HG03342 (cell line): ENCODE results near the gene CCDC91.

ENCODE experiments used
- ATAC-seq: cut with Tn5 transposase; IDR thresholded peaks from one replicate; pipeline ENCODE4 v1.9.1; 2021; ENCODE audit warnings: mild to moderate bottlenecking, moderate library complexity; ENCODE audit not compliant: unreplicated experiment

CCDC91 gene

DNA sequence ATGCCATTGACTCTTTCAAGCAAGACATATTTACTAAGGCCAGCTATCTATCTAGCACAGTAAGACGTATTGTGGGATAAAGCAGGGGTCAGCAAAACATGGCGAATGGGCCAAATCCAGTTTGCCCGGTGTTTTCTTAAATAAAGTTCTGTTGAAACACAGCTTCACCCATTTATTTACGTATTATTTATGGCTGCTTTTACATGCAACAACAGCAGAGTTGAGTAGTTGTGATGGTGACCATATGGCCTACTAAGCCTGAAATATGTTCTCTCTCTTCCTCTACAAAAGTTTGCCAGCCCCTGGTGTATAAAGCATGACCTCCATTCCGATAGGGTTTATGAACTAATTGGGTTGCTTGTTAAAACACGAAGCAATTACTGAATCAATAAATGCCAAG lies 322.1 kb downstream of the CCDC91 start:
- ATAC-seq: no peak

DNA sequence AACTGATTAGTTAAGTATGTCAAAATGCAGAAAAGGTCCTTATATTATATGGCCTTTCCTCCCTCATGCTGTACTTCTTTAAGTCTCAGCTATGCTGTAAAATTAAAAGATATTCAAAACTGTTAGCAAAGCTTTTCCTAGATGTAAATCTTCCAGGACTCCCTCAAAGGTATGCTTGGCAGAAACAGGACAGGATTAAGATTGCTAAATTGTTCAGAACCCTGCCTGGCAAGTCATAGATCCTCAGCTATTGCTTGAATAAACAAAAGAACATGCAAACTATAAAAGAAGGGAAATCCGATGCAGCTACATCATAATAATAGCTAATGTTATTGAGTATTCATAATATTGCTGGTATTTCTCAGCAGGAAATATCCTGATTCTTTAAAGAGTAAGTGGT lies 322.6 kb downstream of the CCDC91 start:
- ATAC-seq: no peak

DNA sequence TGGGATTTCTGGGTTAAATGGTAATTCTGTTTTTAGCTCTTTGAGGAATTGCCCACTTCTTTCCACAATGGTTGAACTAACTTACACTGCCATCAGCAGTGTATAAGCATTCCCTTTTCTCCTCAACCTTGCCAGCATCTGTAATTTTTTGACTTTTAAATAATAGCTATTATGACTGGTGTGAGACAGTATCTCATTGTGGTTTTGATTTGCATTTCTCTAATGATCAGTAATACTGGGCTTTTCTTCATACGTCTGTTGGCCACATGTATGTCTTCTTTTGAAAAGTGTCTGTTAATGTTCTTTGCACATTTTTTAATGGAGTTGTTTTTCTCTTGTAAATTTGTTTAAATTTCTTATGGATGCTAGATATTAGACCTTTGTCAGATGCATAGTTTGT lies 323.7 kb downstream of the CCDC91 start:
- ATAC-seq: no peak

DNA sequence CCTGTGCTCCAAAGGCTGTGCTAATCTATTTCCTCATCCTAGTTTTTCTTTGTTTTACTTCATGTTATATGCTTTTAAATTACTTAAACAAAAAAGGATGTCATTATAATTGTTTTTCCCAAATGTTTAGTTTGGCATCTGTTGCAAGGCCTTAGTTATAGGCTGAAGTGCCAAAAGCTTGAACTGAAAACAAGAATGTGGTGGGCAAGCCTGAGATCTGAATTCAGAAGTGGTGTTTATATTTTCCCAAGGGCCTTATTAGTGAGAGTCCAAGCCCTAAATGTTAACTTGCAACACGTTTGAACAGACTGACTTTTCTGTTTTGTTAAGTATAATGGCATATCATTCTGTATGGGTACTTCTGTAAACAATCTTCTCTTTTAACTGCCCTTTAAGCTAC lies 326.8 kb downstream of the CCDC91 start:
- ATAC-seq: no peak

DNA sequence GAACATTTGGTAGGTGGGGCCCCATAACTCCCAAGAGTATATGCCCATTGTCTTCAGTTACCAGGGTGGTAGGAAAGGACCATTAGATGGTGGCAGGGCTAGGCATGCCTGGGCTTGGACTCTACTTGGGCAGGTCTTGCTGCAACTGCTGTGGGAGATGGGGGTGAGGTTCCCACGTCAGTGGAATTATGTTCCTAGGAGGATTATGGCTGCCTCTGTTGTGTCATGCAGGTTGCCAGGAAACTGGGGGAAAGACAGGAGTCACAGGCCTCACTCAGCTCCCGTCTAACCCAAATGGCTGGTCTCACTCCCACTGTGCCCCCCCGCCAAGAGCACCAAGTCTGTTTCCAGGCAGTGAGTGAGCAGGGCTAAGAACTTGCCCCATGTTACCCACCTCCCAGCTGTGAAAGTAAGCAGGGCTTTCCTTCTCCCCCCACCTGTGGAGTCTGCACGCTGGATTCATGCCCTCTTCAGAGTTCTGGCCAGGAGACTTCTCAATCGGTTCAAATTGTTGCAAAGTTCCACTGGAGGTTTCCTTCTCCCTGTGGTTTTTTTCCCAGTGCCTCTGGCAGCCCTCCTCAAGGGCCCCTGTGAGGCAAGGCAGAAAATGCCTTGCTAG lies 337.5 kb downstream of the CCDC91 start:
- no peak for ATAC-seq

DNA sequence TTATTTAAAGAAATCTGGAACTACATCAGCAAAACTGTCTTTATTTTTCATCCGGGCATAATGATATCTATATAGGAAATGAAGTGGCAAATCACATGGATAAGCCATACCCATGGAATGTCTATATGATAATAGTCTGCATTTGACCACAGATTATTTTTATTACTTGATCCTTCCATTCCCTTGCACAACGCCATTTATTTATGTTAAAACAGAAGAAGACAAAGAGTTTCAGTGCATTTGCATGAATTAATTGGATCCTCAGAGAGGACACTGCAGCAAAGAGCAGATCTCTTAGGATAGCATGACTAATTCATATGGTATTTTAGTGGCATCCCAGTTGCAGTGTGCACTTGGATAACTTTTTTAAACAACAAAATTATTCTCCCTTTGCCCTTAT lies 345.0 kb downstream of the CCDC91 start:
- ATAC-seq: no peak

DNA sequence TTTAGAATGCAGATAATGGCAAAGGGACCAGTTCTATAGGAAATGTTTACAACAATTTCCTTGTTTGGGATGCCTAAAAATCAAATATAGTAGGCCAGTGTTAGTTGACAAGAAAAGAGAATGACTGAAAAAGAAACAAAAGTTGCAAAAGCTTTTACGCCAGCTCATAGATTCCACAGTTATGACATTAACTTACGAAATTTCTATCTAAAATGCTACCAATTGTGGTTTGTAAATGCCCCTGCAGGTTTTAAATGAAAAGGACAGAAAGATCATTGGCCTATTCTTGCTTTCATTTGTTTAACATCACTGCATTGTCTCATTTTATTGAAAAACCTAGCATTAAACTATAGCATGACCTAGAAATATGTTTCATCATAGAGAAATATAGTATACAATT lies 345.8 kb downstream of the CCDC91 start:
- no peak for ATAC-seq

DNA sequence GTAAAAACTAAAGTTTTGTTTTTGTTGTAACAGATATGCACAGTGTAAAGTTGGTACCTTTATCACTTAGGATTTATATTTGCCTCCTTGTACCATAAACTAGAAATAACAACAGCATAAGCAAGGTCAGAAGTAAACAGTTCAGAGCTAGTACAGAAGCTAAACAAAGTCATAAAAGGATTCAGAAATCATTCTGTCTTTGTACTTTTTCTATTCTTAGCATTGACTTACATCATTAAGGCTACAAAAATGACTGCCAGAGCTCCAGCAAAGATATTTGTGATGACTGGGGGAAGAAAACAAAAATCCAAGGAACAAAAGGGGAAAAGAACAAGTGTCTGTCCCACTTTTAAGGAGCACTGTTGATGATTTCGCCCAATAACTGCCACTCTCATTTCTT lies 347.2 kb downstream of the CCDC91 start:
- no peak for ATAC-seq

DNA sequence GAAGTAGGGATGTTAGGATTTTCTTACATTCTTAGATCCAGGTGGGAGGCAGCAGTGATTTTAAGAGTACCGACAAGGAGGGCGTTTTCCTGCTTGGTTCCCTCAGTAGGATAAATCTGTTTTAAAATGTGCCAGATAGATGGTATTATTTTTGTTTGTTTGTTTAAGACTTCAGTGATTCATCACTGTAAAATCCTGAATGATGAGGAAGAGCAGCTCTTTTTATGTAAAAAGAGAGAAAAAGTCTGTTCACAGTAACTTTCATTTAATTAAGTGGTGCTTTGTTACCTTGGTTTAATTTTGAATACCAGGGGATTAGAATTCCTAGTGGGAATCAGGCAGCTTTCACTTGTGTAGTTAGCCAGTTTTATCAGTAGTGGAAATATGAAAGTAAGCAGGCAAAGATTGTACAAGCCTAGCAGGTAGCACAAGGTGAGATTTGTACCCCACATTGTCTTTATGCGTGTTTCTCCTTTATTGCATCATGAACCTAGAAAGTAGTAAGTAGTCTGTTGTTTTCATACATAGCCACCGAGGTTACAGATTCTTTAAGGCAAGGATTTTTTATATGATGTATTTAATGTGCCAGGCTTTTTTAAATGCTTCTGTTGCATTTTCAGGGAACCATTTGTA lies 349.6 kb downstream of the CCDC91 start:
- no peak for ATAC-seq

DNA sequence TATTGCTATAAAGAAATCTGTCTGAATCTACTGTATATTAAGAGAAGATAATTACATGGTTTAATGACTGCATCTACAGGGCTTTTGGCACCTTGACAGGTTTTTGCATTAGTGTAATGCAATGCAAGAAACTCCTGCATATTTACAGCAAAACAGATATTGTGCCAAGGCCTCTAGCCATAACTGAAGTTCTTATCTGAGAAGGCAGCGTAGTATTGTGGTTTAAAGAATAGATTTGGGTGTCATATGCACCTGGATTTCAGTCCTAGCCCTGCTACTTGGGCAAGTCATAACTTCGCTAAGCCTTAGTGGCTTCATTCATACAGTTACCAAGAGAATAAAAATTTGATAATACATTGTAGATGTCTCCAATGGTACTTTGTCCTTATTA lies 350.1 kb downstream of the CCDC91 start:
- no peak for ATAC-seq

DNA sequence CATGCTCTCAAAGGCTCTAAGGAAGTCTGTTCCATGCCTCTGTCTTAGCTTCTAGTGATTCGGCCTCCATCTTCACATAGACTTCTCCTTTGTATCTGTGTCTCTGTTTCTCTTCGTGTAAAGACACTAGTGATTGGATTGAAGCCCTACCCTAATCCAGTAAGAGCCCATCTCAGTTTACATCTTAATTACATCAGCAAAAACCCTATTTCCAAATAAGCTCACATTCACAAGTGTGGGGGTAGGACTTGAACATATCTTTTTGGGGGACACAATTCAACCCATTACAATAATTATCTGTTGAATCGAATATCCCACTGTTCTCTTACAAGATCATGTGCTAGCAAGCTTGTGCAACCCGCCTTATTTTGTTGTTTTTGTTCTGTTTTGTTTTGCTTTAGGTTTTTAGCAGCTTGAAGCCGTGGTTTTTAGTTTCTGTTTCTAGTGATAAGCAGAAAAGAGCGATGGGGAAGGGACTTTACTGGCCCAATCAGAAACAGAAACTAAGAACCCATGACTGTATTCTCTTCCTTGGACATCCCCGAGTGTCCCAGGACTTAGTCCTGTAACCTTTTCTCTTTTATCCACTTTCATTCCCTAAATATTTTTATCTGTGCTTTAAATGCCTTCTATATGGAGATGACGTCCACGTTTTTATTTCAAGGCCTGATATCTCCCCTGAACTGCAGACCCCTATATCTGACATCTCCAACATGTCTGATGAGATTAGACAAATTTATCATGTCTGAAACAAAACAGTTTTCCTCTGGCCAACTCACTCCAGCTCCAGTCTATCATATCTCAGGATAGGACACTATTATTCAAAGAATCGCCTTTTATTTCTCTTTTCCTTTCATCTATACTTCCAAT lies 353.0 kb downstream of the CCDC91 start:
- peak; percentile 74 for ATAC-seq

DNA sequence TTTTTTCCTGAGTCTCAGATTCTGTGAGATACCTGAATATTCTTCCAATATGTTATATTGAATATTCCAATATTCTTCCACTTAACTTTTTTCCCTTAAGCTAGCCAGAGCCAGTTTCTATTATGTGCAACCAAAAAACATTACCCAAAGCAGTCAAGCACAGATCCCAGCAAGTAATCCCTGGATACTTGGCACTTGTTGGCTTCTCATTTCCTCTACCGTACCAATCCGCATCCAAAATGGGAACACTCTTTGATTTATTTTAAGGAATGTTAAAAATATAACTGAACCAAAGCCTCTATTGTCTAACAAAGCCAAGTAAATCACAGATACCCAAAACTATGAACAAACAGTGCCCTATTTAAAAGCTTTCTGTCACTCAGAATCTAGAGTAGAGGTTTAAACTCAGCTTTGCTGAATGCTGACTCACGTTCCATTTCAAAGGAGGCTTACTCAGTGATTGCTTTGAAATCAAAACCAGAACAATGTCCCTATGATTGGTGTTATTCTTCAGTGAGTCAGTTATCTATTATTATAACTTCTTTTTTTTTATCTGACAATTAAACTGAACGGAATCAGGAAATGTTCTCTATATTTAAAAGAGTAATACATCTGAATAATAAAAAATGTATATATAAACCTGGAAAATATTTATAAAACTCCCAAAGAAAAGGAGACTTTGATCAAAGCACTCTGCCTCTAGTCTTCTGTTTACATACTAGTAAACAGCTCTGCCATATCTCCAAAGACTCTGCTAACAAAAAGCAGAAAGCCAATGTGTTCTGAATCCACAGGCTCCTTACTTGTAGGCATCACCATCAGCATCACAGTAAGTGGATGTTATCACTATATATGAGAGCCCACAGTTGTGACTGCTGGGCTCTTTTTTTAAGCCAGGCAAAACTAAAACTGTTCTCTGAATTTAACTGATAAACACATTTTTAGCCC lies 360.8 kb downstream of the CCDC91 start:
- no peak for ATAC-seq

DNA sequence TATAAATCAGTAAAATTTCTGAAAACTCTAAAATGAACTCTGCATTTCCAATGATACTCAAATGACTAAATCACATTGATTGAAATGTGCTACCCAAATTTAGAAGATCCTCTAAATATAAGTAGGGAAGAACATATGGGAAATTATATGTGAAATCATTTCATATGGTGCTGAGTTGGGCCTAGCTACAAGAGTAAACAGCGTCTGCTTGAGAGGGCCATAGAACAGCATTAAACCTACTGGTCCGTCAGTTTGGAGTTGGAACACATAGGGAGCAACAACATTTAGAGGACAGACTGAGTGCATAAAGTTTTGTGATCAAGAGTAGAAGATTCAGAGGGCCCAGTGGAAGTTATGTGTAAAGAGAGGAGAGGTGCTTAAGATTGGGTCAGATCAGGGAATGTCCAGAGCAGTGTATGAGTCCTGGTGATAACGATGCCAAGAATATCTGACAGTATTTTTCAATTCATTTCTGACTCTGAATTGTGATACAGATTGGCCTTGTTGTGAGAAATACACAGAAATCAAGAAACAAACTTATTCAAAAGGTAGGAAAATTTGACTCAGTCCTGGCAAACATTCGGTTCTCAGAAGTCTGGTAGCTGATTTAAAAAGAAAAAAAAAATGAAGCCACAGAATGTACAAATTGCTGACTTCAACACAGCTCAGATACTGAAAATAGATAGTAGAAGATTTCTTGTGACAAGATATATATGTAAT lies 362.2 kb downstream of the CCDC91 start:
- no peak for ATAC-seq

DNA sequence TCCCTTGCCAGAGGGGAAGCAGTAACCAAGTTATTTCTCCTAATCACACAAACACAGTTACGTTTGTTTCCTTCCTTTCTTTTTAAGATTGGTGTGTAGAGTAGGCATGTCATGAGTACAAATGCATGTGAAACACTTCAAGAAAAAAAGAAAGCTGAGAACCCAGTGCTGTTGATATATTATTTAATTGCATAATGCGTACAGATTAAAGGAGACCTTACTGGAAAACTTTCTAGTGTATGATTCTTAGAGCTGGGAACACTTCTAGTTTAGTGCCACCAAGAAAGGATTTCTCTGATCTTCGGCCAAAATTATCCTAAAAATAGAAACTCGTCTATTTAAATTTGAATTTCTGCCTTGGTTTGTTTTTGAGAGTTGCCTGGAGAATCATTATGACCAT lies 365.5 kb downstream of the CCDC91 start:
- no peak for ATAC-seq

DNA sequence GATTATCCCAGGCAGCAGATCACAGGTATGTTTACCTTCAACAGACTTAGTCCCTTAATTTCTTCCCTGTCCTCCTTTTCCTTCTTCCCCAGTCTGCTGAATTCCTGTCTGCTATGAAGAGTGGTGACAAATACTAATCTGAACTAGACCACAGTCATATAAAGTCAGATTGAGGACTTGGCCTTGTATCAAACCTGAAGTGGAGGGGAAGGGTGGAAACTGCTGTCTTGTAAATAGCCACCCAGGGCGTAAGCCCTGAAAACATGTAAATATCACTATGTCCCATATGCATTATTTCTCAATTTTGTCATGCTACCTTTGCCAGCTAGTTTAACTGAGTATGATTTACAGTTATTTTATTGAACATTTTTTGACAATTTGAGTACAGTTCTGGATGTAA lies 368.0 kb downstream of the CCDC91 start:
- ATAC-seq: no peak

DNA sequence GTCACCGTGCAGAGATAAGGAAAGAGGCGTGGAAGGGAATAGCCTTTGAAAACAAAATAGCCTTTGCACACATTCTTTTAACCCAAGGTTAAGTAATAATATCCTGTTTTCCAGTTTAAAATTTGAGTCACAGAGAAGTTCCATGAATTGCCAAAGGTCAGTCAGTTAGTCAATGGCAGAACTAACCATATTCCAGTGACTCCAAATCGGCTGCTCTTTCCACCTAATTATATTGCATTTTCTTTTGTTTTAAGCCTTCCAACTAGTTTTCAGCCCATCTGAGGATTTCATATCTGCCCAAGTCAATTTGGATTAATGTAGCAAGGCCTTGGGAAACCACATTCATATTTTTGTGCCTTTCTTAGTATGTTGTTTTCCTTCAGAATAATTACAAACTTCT lies 373.0 kb downstream of the CCDC91 start:
- no peak for ATAC-seq

DNA sequence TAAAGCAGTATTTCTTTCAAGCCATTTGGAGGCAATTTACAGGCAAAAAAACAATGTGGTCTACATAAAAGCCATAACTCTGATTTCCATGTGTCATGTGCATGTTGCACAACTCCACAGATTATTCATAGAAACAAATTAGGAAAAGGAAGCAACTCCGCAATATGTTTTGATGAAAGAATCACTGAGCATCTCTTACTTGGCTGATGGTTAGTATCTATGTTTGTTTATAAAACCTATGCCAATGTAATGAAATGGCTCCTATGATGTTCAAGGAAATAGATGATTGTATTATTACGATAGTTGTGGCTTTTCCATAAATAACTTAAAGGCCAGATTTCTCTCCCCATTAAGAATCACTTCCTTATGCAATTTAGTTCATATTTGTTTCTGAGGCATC lies 373.7 kb downstream of the CCDC91 start:
- ATAC-seq: no peak

DNA sequence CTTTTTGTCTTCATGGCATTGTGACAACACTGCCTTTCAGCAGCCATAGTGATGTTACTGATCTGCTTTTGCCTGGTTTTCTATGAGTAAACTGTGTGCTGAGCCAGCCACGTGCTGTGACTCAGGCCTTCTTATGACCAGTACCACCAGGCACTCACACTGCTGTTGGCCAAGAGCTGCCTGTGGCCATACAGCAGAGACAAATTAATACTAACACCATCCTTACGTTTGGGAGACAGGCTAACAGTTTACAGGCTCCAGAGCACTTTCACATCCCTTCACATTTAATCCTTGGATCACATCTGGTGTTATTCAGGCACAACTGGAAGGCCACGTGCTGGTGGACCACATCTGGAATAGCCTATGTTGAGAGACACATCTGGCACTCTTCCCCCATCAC lies 377.9 kb downstream of the CCDC91 start:
- ATAC-seq: no peak

DNA sequence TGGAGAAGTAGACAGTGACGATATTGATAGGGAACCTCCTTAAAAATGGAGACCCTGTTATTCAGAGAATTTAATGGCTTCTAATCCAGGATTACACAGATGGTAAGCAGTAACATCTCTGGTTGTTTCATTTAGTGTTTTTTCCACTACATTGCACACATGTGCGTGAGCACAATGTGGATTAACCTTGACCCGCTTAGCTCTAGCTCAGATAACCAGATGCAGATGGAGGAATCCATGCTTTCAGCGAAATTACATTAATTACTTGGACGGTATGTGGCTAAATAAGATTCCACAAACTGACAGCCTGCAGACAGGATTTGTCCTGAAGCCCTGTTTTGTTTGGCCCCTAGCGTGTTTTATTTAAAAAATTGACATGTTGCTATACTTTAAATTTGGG lies 378.4 kb downstream of the CCDC91 start:
- ATAC-seq: no peak

DNA sequence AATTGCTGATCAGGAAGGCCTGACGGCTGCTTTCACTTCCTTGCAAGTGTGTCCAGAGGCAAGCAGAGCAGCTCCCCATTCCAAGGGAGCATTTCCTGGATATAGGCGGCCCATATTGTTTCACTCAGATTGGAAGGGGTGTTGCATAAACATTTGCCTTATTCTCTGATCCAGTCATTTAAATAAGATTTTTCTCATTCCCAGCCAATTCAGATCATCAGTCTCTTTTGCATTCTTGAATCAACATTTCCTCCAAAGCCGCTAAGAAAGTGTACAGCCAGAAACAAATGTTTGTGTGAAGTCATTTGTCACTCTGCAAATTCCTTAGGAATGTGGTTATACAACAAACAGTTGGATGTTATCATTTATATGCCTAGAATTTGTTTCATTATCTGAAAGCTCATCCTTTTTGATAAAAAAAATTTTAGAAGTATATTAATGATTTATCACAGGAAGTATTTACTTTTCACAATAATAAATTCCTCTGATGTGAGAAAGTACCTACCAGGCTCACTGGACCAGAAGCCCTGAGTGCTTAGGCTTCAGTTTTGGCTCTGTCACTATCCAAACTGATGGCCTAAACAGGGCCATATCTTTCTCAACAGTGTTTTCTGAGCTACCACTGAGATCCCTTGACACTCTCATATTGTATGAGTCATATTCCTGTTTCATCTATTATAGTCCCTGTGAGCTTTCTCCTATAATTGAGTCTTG lies 379.6 kb downstream of the CCDC91 start:
- no peak for ATAC-seq
